H9 (cell line): ENCODE results near the gene CORIN. TPM values are rescaled to one million over a fixed set of nuclear protein-coding genes. Genes with fewer than 3 reads are reported as not detected.

Experiments used
- DNase-seq: peaks from one replicate; pipeline ENCODE4 v3.0.0-alpha.2; 2017
- H2AFZ ChIP-seq: one replicate; pipeline ENCODE4 v1.6.1; 2013; ENCODE audit warnings: mild to moderate bottlenecking, low read length, control low read depth, moderate library complexity
- H2AK5ac ChIP-seq: 2 replicates; pipeline ENCODE4 v1.6.1; 2013; ENCODE audit warnings: low read length, control low read depth, mixed read lengths; ENCODE audit not compliant: insufficient read length
- H2BK120ac ChIP-seq: one replicate; pipeline ENCODE4 v1.6.1; 2013; ENCODE audit warnings: low read depth, mild to moderate bottlenecking, low read length, control low read depth, inconsistent platforms; ENCODE audit not compliant: poor library complexity, severe bottlenecking
- H2BK12ac ChIP-seq: 2 replicates; pipeline ENCODE4 v1.6.1; 2013; ENCODE audit warnings: low read length, control low read depth, mixed read lengths, low read depth; ENCODE audit not compliant: insufficient read length
- H2BK15ac ChIP-seq: 2 replicates; pipeline ENCODE4 v1.6.1; 2013; ENCODE audit warnings: low read depth, low read length, control low read depth
- H2BK20ac ChIP-seq: one replicate; pipeline ENCODE4 v1.6.1; 2013; ENCODE audit warnings: low read depth, mild to moderate bottlenecking, low read length, control low read depth, inconsistent platforms; ENCODE audit not compliant: poor library complexity, severe bottlenecking
- H2BK5ac ChIP-seq: 2 replicates; pipeline ENCODE4 v1.6.1; 2013; ENCODE audit warnings: low read length, control low read depth, mixed read lengths; ENCODE audit not compliant: insufficient read length
- H3K14ac ChIP-seq: 2 replicates; pipeline ENCODE4 v1.6.1; 2013; ENCODE audit warnings: low read length, control low read depth; ENCODE audit not compliant: insufficient read depth
- H3K18ac ChIP-seq: 2 replicates; pipeline ENCODE4 v1.6.1; 2013; ENCODE audit warnings: low read depth, mild to moderate bottlenecking, mixed read lengths, low read length, control low read depth; ENCODE audit not compliant: insufficient read length
- H3K23ac ChIP-seq: 2 replicates; pipeline ENCODE4 v1.6.1; 2013; ENCODE audit warnings: low read length, control low read depth, mixed read lengths, low read depth; ENCODE audit not compliant: insufficient read length
- H3K23me2 ChIP-seq: 2 replicates; pipeline ENCODE4 v1.6.1; 2013; ENCODE audit warnings: low read depth, mild to moderate bottlenecking, mixed read lengths, low read length, control low read depth; ENCODE audit not compliant: insufficient read length, poor library complexity, severe bottlenecking
- H3K27ac ChIP-seq: 2 replicates; pipeline ENCODE4 v1.5.1; 2013; ENCODE audit warnings: low read length, control low read depth, mixed read lengths, low read depth; ENCODE audit not compliant: insufficient read length
- H3K27me3 ChIP-seq: 2 replicates; pipeline ENCODE4 v1.6.1; 2013; ENCODE audit warnings: low read length, control low read depth, inconsistent platforms; ENCODE audit not compliant: insufficient read depth
- H3K4ac ChIP-seq: 2 replicates; pipeline ENCODE4 v1.6.1; 2013; ENCODE audit warnings: low read depth, mild to moderate bottlenecking, control low read depth, inconsistent platforms, low read length, moderate library complexity
- H3K4me1 ChIP-seq: 2 replicates; pipeline ENCODE4 v1.6.1; 2013; ENCODE audit warnings: low read length, control low read depth, inconsistent platforms; ENCODE audit not compliant: insufficient read depth
- H3K4me2 ChIP-seq: 2 replicates; pipeline ENCODE4 v1.6.1; 2013; ENCODE audit warnings: low read length, control low read depth, mixed read lengths; ENCODE audit not compliant: insufficient read length, insufficient read depth
- H3K56ac ChIP-seq: 2 replicates; pipeline ENCODE4 v1.6.1; 2013; ENCODE audit warnings: low read depth, mild to moderate bottlenecking, mixed read lengths, low read length, control low read depth; ENCODE audit not compliant: insufficient read length
- H3K79me1 ChIP-seq: 2 replicates; pipeline ENCODE4 v1.6.1; 2013; ENCODE audit warnings: low read depth, mild to moderate bottlenecking, moderate library complexity, low read length, control low read depth, inconsistent platforms; ENCODE audit not compliant: insufficient read depth, poor library complexity, severe bottlenecking
- H3K79me2 ChIP-seq: 2 replicates; pipeline ENCODE4 v1.6.1; 2013; ENCODE audit warnings: low read length, control low read depth, inconsistent platforms; ENCODE audit not compliant: insufficient read depth
- H3K9ac ChIP-seq: 2 replicates; pipeline ENCODE4 v1.6.1; 2013; ENCODE audit warnings: low read length, control low read depth, mixed read lengths; ENCODE audit not compliant: insufficient read length; ENCODE audit errors: extremely low read depth
- H3K9me3 ChIP-seq: one replicate; pipeline ENCODE4 v1.6.1; 2013; ENCODE audit warnings: low read depth, low read length, inconsistent platforms; ENCODE audit not compliant: control insufficient read depth
- H3T11ph ChIP-seq: one replicate; pipeline ENCODE4 v1.6.1; 2013; ENCODE audit warnings: mild to moderate bottlenecking, low read length, control low read depth, inconsistent platforms
- H4K20me1 ChIP-seq: one replicate; pipeline ENCODE4 v1.6.1; 2013; ENCODE audit not compliant: control insufficient read depth, insufficient read length, insufficient read depth
- H4K5ac ChIP-seq: 2 replicates; pipeline ENCODE4 v1.6.1; 2013; ENCODE audit warnings: low read depth, mild to moderate bottlenecking, mixed read lengths, low read length, control low read depth; ENCODE audit not compliant: insufficient read length
- H4K8ac ChIP-seq: replicated peaks from 2 replicates; pipeline ENCODE4 v1.6.1; 2013; ENCODE audit warnings: low read length, control low read depth, mixed read lengths, low read depth; ENCODE audit not compliant: insufficient read length
- H4K91ac ChIP-seq: 2 replicates; pipeline ENCODE4 v1.6.1; 2013; ENCODE audit warnings: low read depth, mild to moderate bottlenecking, moderate library complexity, mixed read lengths, low read length, control low read depth; ENCODE audit not compliant: insufficient read length
- H3K27ac Mint-ChIP-seq, 3 experiments: 2 replicates in 2 of 3; 3 replicates in 1 of 3; pipeline ENCODE4 v1.8.0; 2020 to 2021; ENCODE audit warnings: mixed read lengths in 3 of 3, mild to moderate bottlenecking in 1 of 3, moderate library complexity in 1 of 3
- H3K27me3 Mint-ChIP-seq: 2 replicates; pipeline ENCODE4 v1.8.0; 2021; ENCODE audit warnings: low read depth, mild to moderate bottlenecking, moderate library complexity, mixed read lengths
- H3K36me3 Mint-ChIP-seq, 3 experiments: 2 replicates in 2 of 3; 3 replicates in 1 of 3; pipeline ENCODE4 v1.8.0; 2020 to 2021; ENCODE audit warnings: low read depth in 3 of 3, mixed read lengths in 3 of 3; ENCODE audit not compliant: insufficient read depth in 1 of 3
- H3K4me1 Mint-ChIP-seq, 2 experiments: 2 replicates each; pipeline ENCODE4 v1.8.0; 2020; ENCODE audit warnings: mixed read lengths in 2 of 2
- H3K4me3 Mint-ChIP-seq, 2 experiments: 2 replicates in 1 of 2; 3 replicates in 1 of 2; pipeline ENCODE4 v1.8.0; 2020 to 2021; ENCODE audit warnings: mild to moderate bottlenecking in 2 of 2, mixed read lengths in 2 of 2, moderate library complexity in 1 of 2
- H3K9me3 Mint-ChIP-seq, 2 experiments: 2 replicates in 1 of 2; 3 replicates in 1 of 2; pipeline ENCODE4 v1.8.0; 2020; ENCODE audit warnings: mild to moderate bottlenecking in 2 of 2, mixed read lengths in 2 of 2, moderate library complexity in 1 of 2
- WGBS: extraction: QIAGEN DNeasy Blood & Tissue Kit; methylation state at CpG from one replicate; pipeline ENCODE4 v1.1.7; 2013; ENCODE audit warnings: missing lambda C conversion rate, low lambda C conversion rate, mixed read lengths; ENCODE audit not compliant: insufficient read length; ENCODE audit errors: extremely low coverage; 5-methylcytosine and 5-hydroxymethylcytosine counted together
- total RNA-seq: library from RNA; stranded (reverse); gene quantifications from 2 replicates; pipeline ENCODE4 v1.2.1, GENCODE V29; 2021
- TF ChIP-seq, protein P1 (sequence below): fragments of 200-600 bp; sonication (generic); conservative IDR thresholded peaks from 3 replicates; pipeline ENCODE4 v1.8.0; 2021; ENCODE audit warnings: antibody characterized with exemption, mild to moderate bottlenecking

Gene CORIN
- total RNA-seq, 1 experiment from 2014 or later, result 0.39 TPM

- Histone ChIP-seq H3K23ac (no peak overlapping the region), H3K56ac (no peak overlapping the region), H2BK15ac (no peak overlapping the region), H2BK20ac (no peak overlapping the region), H2BK120ac (no peak overlapping the region), H4K8ac (no peak overlapping the region), H3K27me3 (no peaks in the 10 kb centered on the region), H4K20me1 (no peaks in the 10 kb centered on the region), H3K18ac (no peak overlapping the region), H3K9ac (no peak overlapping the region), H3K23me2 (no peaks in the 10 kb centered on the region), H2AK5ac (no peak overlapping the region), H3K4me1 (peaks cover 3% of the 10 kb centered on the region), H3K4me2 (no peak overlapping the region), H3K79me1 (no peaks in the 10 kb centered on the region), H3K9me3 (no peaks in the 10 kb centered on the region), H3K4ac (no peak overlapping the region), H3K14ac (no peak overlapping the region), H3T11ph (no peak overlapping the region), H2BK5ac (no peak overlapping the region), H2BK12ac (no peak overlapping the region), H2AFZ (no peak overlapping the region), H3K79me2 (no peaks in the 10 kb centered on the region), H3K27ac (no peak overlapping the region), H4K5ac (no peak overlapping the region), H4K91ac (no peak overlapping the region)
- H3K4me1 Mint-ChIP-seq, result peaks cover 5 to 10% of the 10 kb centered on the region in 2 experiments; a peak in 3 of 4 replicates
- peaks cover 0 to 14% (median 4%) of the 10 kb centered on the region in 3 experiments; a peak in 4 of 7 replicates for H3K36me3 Mint-ChIP-seq
- peaks cover 11 to 13% of the 10 kb centered on the region in 2 experiments for H3K9me3 Mint-ChIP-seq
- no peak overlapping the region for H3K4me3 Mint-ChIP-seq
- no CpG with 5 or more reads among the region's 3 CpGs for WGBS
- DNase-seq, result no peak
- TF ChIP-seq, protein P1, sequence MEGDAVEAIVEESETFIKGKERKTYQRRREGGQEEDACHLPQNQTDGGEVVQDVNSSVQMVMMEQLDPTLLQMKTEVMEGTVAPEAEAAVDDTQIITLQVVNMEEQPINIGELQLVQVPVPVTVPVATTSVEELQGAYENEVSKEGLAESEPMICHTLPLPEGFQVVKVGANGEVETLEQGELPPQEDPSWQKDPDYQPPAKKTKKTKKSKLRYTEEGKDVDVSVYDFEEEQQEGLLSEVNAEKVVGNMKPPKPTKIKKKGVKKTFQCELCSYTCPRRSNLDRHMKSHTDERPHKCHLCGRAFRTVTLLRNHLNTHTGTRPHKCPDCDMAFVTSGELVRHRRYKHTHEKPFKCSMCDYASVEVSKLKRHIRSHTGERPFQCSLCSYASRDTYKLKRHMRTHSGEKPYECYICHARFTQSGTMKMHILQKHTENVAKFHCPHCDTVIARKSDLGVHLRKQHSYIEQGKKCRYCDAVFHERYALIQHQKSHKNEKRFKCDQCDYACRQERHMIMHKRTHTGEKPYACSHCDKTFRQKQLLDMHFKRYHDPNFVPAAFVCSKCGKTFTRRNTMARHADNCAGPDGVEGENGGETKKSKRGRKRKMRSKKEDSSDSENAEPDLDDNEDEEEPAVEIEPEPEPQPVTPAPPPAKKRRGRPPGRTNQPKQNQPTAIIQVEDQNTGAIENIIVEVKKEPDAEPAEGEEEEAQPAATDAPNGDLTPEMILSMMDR, result no peak
- H3K27me3 Mint-ChIP-seq, result no peaks in the 10 kb centered on the region
- no peak overlapping the region for H3K27ac Mint-ChIP-seq
Observed at GRCh38 chr4:47654972-47655693, 182.7 kb downstream of the CORIN start.
